ENCODE measurements around the gene ZNF14.
"Not testable (repeated sequence)": the region's sequence is repeated elsewhere in the genome, so short reads cannot be mapped to it uniquely, and the experiment has no call there.

GRCh38 chr19:19769971-19770370 lies 37.1 kb upstream of the ZNF14 start:
- TF ChIP-seq POLR2A, CTCF (IDR thresholded peaks at IDR 0.05): not testable (repeated sequence)
